Lower leg skin (tissue), 4 donors: ENCODE results near the gene SPECC1L. TPM values are rescaled to one million over a fixed set of nuclear protein-coding genes. Genes with fewer than 3 reads are reported as not detected.
A peak's percentile ranks its signal among the peaks of the same experiment; 100 is the strongest.

Experiments
- DNase-seq, 2 donors: peaks; one replicate each; pipeline ENCODE4 v3.0.0-alpha.2; 2019; ENCODE audit warnings: low spot score in 2 of 2
- H3K4me3 ChIP-seq: fragments of 200-600 bp; sonication (generic); 2 replicates; pipeline ENCODE4 v1.5.1; 2017; ENCODE audit warnings: mild to moderate bottlenecking, low read depth; ENCODE audit not compliant: poor library complexity, severe bottlenecking
- POLR2A ChIP-seq, 2 donors: fragments of 450-650 bp; IDR thresholded peaks; one replicate each; pipeline ENCODE4 v1.6.1; 2016 to 2017; ENCODE audit warnings: antibody characterized with exemption in 2 of 2, mild to moderate bottlenecking in 1 of 2, moderate library complexity in 1 of 2
- WGBS, 2 donors: methylation state at CpG; one replicate each; pipeline ENCODE4 v1.1.5; 2018; 5-methylcytosine and 5-hydroxymethylcytosine counted together
- intact Hi-C: fragments of 100-400 bp; cut with DNase I; formaldehyde crosslinking; loops from one replicate; pipeline ENCODE4 v1.15.0; 2023; ENCODE audit warnings: low total_unique reads
- total RNA-seq, 4 donors: library from RNA; depleted of rRNA; stranded (reverse); fragments of >200 nt; gene quantifications; one replicate each; pipeline ENCODE4 v1.1.0, GENCODE V29; 2016
- TF ChIP-seq, protein P1 (sequence below), 3 donors: fragments of 450-650 bp; IDR thresholded peaks; one replicate each; pipeline ENCODE4 v1.5.1; 2016; ENCODE audit warnings: antibody characterized with exemption in 3 of 3, mild to moderate bottlenecking in 3 of 3, moderate library complexity in 2 of 3

Gene SPECC1L
- total RNA-seq, 4 donors from 2014 or later: 17.6 to 30.6 (median 23.3) TPM

DNA sequence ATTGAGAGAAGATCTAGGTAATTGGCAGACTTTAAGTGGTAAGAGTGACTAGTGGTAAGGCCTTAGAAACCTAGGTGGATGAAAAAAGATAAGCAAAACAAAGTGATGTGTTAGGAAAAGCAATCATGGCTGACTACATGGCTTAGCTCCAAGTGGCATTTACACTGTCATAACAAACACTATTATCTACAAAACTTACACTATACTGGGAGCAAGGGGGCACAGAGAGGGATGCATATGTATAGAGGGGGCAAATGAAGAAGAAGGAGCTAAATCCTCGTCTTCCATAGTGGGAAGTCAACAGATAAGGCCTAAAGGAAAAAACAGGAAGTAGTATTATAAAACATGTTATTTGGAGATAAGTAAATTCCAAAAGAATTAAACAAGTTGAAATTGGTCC lies 189.3 kb downstream of the SPECC1L start:
- intact Hi-C loops: no loop called here
- 76 to 83% methylated on average over 1 of the region's 1 CpG for WGBS, 2 donors
- no peak for TF ChIP-seq POLR2A (IDR thresholded peaks at IDR 0.05)
- TF ChIP-seq, protein P1, sequence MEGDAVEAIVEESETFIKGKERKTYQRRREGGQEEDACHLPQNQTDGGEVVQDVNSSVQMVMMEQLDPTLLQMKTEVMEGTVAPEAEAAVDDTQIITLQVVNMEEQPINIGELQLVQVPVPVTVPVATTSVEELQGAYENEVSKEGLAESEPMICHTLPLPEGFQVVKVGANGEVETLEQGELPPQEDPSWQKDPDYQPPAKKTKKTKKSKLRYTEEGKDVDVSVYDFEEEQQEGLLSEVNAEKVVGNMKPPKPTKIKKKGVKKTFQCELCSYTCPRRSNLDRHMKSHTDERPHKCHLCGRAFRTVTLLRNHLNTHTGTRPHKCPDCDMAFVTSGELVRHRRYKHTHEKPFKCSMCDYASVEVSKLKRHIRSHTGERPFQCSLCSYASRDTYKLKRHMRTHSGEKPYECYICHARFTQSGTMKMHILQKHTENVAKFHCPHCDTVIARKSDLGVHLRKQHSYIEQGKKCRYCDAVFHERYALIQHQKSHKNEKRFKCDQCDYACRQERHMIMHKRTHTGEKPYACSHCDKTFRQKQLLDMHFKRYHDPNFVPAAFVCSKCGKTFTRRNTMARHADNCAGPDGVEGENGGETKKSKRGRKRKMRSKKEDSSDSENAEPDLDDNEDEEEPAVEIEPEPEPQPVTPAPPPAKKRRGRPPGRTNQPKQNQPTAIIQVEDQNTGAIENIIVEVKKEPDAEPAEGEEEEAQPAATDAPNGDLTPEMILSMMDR (IDR thresholded peaks at IDR 0.05): no peak
- no peak overlapping the region for H3K4me3 ChIP-seq
- no peak for DNase-seq

DNA sequence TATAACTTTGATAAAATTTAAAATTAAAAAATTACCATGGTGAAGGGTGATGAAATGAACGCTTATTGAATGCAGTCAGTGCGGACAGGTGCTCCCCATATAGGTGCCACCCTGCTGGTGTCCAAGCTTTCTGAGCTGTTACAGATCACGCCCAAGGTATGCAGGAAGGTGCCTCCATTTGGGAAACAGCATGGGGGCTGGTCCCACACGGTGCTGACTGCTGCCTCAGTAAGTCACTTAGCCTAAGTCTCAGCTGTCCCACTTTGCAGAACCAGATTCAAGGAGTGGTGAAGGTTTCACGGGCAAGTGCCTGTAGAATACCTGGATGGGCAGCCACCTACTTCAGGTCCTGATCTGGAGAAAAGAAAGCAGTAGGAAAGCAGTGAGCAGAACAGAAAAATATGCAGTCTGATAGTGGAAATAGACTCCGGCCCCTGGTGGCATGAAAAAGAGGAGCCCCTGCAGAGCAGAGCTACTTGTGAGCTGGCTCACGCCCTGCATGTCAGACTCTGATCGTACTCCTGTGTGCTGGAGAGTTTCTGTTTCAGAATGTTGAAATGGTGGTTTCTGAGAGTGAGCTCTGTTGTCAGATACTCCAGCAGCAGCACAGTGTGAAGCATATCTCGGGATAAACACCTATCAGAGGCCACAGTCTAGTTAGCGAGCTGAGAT lies 189.9 kb downstream of the SPECC1L start:
- no peak overlapping the region for H3K4me3 ChIP-seq
- intact Hi-C loops: no loop called here
- DNase-seq: peak in 1 of 2 donors; percentile 40
- no peak for TF ChIP-seq POLR2A (IDR thresholded peaks at IDR 0.05)
- 72 to 77% methylated on average over 10 of the region's 10 CpGs for WGBS, 2 donors

DNA sequence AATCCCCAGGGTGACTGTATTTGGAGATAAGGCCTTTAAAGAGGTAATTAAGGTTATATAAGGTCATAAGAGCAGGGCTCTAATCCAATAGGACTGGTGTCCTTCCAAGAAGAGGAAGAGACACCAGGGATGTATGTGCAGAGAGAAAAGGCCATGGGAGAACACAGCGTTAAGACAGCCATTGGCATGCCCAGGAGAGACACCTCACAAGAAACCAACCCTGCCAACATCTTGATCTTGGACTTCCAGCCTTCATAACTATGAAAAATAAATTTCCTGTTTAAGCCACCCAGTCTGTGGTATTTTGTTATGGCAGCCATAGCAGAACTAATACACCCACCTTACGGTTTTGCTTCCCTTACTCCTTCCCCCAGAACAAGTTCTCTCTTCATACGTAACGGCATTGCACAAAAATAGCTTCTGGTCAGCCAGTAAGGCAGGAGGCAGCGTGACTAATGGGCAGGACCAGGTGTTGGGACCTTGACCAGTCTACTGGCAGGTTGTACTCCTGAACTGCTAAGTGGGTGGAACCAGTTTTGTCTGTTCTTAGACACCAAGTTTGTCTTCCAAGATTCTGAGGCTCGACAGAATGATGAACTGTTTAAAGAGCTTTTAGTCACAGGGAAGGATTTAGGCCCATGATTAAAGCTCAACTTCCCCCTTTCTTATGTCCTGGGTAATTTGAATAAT lies 192.6 kb downstream of the SPECC1L start:
- intact Hi-C loops: no loop called here
- 84 to 89% methylated on average over 6 of the region's 6 CpGs for WGBS, 2 donors
- DNase-seq: no peak
- H3K4me3 ChIP-seq: no peak overlapping the region
- no peak for TF ChIP-seq POLR2A (IDR thresholded peaks at IDR 0.05)
- TF ChIP-seq, protein P1 (IDR thresholded peaks at IDR 0.05): no peak

DNA sequence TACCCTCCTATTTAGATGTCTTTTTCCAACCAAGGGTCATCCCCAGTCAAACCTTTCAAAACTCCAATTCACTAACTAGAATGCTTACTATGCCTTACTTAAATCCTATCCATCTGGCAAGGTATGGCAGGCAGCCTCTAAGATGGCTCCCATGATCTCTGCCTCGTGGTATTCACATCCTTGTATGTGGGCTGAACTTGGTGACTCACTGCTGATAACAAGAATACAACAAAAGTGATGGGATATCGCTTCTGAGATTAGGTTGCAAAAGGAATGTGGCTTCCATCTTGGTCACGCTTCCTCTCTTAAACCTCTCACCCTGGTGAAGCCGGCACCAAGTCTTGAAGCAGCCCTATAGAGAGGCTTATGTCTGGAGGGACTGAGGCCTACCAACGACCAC lies 194.9 kb downstream of the SPECC1L start:
- no peak overlapping the region for H3K4me3 ChIP-seq
- intact Hi-C loops: no loop called here
- WGBS, 2 donors: 79 to 80% methylated on average over 5 of the region's 5 CpGs
- DNase-seq: no peak
- TF ChIP-seq, protein P1 (IDR thresholded peaks at IDR 0.05): no peak
- TF ChIP-seq POLR2A (IDR thresholded peaks at IDR 0.05): no peak

DNA sequence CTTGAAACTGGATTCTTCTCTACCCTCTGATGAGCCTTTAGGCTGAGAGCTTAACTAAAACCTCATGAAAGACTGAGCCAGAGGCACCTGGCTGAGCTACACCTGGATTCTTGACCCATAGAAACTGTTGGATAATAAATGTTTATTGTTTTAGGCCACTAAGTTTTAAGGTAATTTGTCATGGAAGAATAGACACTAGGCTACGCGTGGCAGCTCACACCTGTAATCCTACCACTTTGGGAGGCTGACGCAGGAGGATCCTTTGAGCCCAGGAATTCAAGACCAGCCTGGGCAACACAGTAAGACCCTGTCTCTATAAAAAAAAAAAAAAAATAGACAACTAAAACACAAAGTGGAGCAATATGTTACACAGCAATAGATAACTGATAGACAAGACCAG lies 195.3 kb downstream of the SPECC1L start:
- intact Hi-C loops: no loop called here

DNA sequence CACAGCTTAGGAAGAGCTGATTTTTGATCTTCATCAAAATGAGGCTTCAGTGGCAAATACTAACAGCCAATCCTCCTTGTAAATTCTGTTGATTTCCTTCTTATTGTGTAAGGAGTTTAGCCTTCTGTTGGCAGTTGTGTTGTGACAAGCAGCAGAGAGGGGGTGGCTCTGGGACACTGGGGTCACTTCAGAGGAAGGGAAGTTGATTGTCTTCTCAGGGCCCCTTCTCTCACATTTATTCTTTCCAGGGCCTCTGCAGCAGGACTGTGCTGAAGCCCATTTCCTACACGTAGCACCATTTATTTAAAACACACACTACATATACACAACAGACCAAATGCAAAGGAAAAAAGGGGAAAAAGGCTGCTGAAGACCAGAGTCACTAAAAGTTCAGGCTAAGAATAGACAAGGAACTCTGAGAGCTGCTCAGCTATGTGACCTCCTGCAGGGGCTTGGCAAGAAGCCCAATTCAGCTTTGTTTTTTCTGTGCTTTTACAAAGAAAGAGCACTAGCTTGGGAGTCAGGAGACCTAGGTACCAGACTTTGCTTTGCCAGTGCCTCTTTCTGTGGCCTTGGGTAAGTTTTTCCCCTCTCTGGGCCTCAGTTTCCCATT lies 196.2 kb downstream of the SPECC1L start:
- DNase-seq: no peak
- 59 to 70% methylated on average over 1 of the region's 1 CpG for WGBS, 2 donors
- intact Hi-C loops: no loop called here

More for the DNA sequence above, 195.3 kb downstream of the SPECC1L start:
- TF ChIP-seq, protein P1 (IDR thresholded peaks at IDR 0.05): no peak
- TF ChIP-seq POLR2A (IDR thresholded peaks at IDR 0.05): no peak
- no peak for DNase-seq
- no peak overlapping the region for H3K4me3 ChIP-seq
- 96 to 100% methylated on average over 3 of the region's 3 CpGs for WGBS, 2 donors

More for the DNA sequence above, 196.2 kb downstream of the SPECC1L start:
- TF ChIP-seq POLR2A (IDR thresholded peaks at IDR 0.05): no peak
- TF ChIP-seq, protein P1 (IDR thresholded peaks at IDR 0.05): no peak
- H3K4me3 ChIP-seq: no peak overlapping the region
